Globus pallidus (tissue), 1 donor: Measurements from ENCODE around the gene KCNAB1.

Experiments
- DNase-seq: peaks from one replicate; pipeline ENCODE4 v3.0.0-alpha.2; 2015; ENCODE audit warnings: low spot score

The KCNAB1 gene

GRCh38 chr3:156317462-156318074 is 197.2 kb downstream of the KCNAB1 start:
- no peak for DNase-seq

DNA sequence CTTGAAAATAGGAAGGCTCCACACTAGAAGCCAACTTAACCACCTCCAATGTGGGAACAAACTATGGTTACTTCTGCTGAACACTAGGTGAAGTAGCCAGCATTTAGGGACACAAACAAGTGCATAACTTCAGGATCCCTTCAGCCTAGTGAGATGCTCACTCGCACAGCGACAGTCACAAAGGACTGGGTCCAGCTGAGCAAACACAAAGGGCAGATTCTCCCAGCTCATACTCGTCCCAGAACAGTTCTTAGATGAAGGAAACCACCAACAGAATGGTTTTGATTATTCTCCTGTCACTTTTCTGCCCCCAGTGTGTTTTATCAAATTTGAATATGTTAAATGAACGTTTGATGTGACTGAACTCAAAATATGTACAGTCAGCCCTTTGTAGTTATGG is 201.6 kb downstream of the KCNAB1 start:
- peak; percentile 74 for DNase-seq

GRCh38 chr3:156323466-156323865 is 203.1 kb downstream of the KCNAB1 start:
- no peak for DNase-seq

DNA sequence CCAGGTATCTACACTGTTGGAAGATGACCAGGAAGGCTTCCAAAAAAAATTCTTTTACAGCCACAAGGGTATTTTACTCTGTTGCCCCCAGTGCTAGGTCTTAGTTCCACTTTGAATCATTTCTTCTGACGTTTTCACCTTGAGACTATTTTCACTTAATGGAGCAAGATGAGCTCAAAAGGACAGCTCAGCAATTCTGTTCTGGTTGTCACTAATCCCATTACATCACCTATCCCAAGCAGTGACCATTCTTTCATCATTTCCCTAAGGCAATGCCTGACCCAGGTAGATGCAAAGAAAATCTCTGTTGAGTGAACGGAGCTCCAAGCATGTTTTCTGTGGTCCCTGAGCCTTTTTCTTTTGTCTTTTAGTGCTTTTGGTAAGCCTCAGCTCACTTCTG is 210.0 kb downstream of the KCNAB1 start:
- no peak for DNase-seq

GRCh38 chr3:156332304-156332703 is 211.9 kb downstream of the KCNAB1 start:
- no peak for DNase-seq

DNA sequence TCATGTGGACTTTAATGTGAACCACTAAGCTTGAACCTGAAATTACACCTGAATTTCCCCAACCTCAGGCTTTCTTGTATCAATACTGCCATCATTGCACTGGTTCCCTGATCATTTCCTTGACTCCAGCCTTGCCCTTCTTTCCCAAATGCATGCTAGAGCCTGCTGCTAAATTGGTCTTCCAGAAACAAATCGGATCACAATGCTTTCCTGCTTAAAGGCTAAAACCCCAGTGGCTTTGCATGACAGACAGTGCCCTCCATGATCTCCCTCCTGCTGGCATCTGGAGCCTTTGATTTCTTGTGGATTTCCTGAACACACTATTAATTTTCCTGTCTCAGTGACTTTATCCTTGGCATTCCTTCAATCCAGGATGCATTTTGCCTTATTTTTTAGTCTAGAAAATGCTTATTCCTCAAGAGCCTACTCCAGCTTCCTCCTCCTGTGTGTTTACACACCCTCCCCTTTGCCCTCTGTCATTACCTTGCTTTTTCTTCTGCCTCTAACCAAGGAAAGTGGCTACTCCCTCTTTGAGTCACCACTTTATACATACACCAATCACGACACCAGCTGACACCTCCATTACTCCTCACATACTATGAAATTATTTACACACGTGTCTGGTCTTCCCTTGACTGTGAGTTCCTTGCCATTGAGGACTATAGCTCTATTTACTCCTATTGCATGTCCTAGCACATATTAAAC is 214.6 kb downstream of the KCNAB1 start:
- no peak for DNase-seq

DNA sequence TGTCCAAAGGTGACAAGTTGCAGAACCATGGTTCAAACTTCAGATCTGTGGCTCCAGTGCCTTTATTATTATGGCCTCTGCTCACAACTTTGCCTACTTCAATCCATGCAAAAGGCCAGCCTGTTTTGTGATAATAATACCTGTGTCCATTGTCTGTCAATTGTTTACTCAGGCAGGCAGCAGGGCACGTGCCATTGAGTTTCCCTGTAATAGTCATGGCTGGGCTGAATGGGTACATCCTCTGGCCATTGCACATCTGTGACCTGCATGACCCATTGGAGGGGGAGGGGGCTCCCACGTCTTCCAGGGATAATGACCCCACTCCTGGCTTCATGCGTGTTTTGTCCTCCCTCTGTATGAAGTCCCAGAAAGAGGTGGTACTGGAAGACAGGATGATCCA is 219.1 kb downstream of the KCNAB1 start:
- no peak for DNase-seq

DNA sequence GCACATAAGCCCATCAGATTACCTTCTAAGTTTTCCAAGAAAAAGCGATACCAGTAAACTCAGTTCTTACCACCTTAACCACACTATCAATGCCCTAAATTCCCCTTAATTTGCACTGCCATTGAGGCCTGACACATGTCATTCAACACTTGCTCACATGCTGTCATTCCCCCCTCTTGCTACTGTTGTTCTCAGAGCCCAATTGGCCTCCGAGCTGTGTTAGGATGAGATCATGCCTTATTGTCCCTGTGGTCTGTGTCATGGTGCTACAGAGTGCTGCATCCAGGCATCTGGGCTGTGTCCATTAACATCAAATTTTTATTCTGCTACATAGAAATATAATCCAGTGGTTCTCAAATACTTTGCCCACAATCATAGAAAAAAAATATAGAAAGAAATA is 221.0 kb downstream of the KCNAB1 start:
- DNase-seq: peak; percentile 49

- DNase-seq: no peak
Measured at GRCh38 chr3:156341831-156342416, 221.5 kb downstream of the KCNAB1 start.

DNA sequence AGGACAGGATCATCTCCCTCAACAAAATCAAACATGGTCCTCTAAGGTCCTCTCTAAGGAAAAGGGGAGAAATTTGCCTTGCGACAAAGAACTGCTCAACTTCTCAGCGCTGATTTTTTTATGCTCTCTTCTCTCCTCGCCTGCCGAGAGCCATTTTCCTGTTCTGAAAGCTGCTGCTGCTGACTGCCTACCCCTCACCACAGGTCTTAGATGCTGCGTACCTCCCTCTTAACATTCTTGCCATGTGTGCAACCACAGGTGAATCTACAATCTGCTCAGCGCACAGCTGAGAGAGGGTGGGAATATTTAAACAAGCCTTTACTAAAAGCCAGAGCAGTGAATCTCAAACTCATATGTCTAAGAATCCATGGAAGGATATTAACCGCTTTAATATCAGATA is 223.8 kb downstream of the KCNAB1 start:
- DNase-seq: no peak

DNA sequence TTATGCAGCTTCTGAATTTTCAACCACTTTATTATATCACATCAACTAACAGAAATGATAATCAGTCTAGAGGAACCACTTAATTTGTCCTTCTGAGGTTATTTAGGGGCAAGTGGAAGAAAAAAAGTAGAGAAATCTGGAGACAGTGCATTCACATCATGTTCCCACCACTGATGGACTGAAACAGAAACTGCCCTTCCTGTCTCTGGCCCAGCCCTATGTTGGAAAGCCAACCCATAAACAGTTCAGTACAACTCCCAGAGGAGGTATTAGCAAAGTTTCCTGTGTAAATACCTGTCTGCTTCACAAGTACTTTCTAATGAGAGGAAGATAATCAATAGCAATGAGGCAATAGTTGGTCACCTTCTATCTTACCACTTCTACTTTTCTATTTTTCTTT is 228.7 kb downstream of the KCNAB1 start:
- no peak for DNase-seq

GRCh38 chr3:156349978-156350377 is 229.6 kb downstream of the KCNAB1 start:
- no peak for DNase-seq

GRCh38 chr3:156350781-156351180 is 230.4 kb downstream of the KCNAB1 start:
- no peak for DNase-seq

DNA sequence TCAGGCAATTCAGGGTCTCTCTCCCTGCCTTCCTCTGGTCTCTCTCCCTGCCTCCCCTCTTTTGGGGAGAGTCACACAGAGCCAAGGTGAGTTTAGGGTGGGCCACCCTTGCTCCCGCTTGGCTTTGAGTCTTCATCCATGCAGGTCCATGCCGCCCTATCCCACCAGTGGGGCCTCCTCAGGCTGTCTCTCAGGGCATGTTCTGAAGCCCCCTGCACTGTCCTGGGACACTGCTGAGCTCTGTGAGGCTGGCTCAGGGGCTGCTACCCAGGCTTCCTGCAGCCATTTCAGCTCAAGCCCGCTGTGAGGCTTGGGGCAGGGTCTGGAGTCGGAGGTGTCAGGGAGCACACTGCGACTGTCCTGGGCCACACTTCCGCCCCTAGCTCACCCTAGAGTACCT is 231.4 kb downstream of the KCNAB1 start:
- no peak for DNase-seq

DNA sequence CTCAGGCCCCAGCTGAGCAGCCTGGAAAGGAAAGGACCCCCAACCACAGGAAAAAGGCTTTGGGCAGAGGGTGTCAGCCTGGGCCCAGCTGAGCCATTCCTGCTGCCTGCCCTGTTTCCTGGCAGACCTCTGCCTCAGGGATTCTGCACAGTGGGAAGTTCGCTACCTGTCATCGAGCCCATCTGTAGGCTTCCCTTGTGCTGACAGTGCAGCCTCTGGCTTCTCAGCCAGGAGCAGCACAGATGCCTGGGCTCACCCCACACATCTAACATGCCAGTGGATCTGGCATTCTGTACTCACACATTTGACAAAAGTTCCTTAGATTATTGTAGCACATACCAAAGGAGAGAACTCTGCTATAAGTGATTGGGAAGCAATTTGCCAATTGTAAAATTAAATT is 232.3 kb downstream of the KCNAB1 start:
- no peak for DNase-seq

DNA sequence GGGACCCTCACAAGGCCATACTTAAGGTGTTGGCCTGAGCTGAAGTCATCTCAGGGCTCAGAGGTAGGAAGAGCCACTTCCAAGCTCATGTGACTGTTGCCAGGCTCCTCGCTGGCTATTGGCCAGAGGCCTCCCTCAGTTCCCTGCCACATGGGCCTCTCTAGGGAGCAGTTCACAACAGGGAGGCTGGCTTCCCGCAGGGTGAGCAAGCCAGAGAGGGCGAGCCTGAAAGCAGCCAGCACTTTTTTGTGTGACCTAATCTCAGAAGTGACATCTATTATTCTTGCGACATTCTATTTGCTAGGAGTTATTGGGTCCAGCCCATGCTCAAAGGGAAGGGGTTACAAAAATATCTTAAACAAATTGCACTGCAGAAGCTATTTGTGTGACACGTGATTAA is 233.2 kb downstream of the KCNAB1 start:
- no peak for DNase-seq

GRCh38 chr3:156356537-156357363 is 236.4 kb downstream of the KCNAB1 start:
- DNase-seq: no peak

GRCh38 chr3:156358232-156358631 is 237.9 kb downstream of the KCNAB1 start:
- DNase-seq: no peak

GRCh38 chr3:156359368-156359767 is 239.0 kb downstream of the KCNAB1 start:
- DNase-seq: no peak

DNA sequence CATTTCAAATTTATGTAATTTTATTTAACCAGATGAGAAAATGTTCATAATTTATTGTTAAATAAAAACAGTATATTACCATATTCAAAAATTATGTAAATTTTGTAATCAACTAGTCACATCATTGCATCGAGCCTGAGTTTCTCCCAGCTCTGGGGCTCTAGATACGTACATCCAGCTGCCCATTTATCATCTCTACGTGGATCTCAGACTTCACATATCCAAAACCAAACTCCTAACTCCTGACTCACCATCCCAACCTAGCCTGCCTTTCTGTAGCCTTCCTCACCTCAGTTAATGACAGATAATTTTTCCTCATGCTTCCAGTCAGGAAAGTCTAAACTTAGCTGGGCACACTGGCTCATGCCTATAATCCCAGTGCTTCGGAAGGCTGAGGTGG is 239.7 kb downstream of the KCNAB1 start:
- DNase-seq: no peak

DNA sequence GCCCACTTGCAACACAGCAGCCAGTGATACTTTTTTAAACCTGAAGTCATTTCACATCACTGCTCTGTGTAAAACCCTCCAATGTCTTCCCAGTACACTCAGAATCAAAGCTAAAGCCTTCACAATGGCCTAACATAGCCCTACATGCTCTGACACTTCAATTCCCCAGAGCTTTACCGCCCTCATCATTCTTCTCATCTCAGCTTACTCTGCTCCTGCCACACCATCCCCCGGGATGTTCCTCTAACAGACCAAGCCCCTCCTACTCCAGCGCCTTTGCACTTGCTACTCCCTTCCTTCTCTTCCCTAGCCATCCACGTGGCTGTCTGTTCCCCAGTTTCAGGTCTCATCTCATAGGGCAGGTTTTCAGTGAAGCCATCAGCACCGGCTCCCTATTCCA is 240.6 kb downstream of the KCNAB1 start:
- no peak for DNase-seq

DNA sequence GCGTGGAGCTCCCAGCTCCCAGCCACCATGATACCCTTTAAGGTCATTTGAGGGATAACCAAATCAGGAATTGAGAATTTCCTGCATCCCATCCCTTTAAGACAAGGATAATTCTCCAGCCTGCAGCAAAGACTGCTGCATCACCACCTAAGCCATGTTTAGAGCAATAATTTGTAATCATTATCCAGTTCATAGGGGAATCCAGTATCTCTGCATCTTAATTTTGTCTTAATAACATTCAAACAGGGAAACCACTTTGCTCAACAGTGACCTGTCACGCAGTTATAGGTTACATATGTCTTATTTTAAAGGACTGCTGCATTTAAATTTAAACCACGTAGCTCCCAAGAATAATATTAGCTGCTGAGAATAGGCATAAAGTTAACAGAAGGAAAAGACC is 246.2 kb downstream of the KCNAB1 start:
- no peak for DNase-seq

GRCh38 chr3:156368189-156368588 is 247.8 kb downstream of the KCNAB1 start:
- no peak for DNase-seq
